ENCODE data around the gene CYB5R3.
A peak's percentile ranks its signal among the peaks of the same experiment; 100 is the strongest.
"Not testable (repeated sequence)": the region's sequence is repeated elsewhere in the genome, so short reads cannot be mapped to it uniquely, and the experiment has no call there.

Gene CYB5R3

GRCh38 chr22:42677936-42678335 is 28.7 kb upstream of the CYB5R3 start:
- DNase-seq = not testable (repeated sequence)

GRCh38 chr22:42676059-42676607 is 26.9 kb upstream of the CYB5R3 start:
- no peak for DNase-seq

GRCh38 chr22:42673898-42674401 is 24.8 kb upstream of the CYB5R3 start:
- no peak for DNase-seq

- not testable (repeated sequence) for DNase-seq
Observed at GRCh38 chr22:42673071-42673470, 23.9 kb upstream of the CYB5R3 start.

- peak; percentile 31 for DNase-seq
Observed at GRCh38 chr22:42670921-42671709, 21.9 kb upstream of the CYB5R3 start.

- no peak for DNase-seq
Observed at GRCh38 chr22:42670046-42670445, 20.9 kb upstream of the CYB5R3 start.

- not testable (repeated sequence) for DNase-seq
Observed at GRCh38 chr22:42666393-42666792, 17.2 kb upstream of the CYB5R3 start.

- DNase-seq = no peak
Observed at GRCh38 chr22:42664976-42665831, 16.0 kb upstream of the CYB5R3 start.

GRCh38 chr22:42661985-42662831 is 13.0 kb upstream of the CYB5R3 start:
- DNase-seq = peak; percentile 85

- no peak for DNase-seq
Observed at GRCh38 chr22:42656578-42656977, 7.4 kb upstream of the CYB5R3 start.

- DNase-seq = no peak
Observed at GRCh38 chr22:42655693-42656092, 6.5 kb upstream of the CYB5R3 start.

- no peak for DNase-seq
Observed at GRCh38 chr22:42654436-42655073, 5.4 kb upstream of the CYB5R3 start.

- DNase-seq = no peak
Observed at GRCh38 chr22:42653999-42654398, 4.8 kb upstream of the CYB5R3 start.

GRCh38 chr22:42651134-42651533 is 1.9 kb upstream of the CYB5R3 start:
- no peak for DNase-seq

GRCh38 chr22:42648368-42649245 is 585 bp downstream of the CYB5R3 start:
- DNase-seq = peak; percentile 34

- no peak for DNase-seq
Observed at GRCh38 chr22:42648017-42648367, 1.2 kb downstream of the CYB5R3 start.

GRCh38 chr22:42646569-42647525 is 2.3 kb downstream of the CYB5R3 start:
- no peak for DNase-seq

- DNase-seq = no peak
Observed at GRCh38 chr22:42645938-42646568, 3.1 kb downstream of the CYB5R3 start.

GRCh38 chr22:42645341-42645937 is 3.8 kb downstream of the CYB5R3 start:
- DNase-seq = no peak

Measured in activated CD4-positive, alpha-beta T cell treated with anti-CD3 and anti-CD28 coated beads, Interleukin-2, Interleukin-6, amounts not matched to agents 100 ng/mL and 50 ng/mL, durations not matched to agents 16 hours and 8 hours (primary cell).